Esophagus muscularis mucosa (tissue), 4 donors: ENCODE results near the gene FAM83B. TPM values are rescaled to one million over a fixed set of nuclear protein-coding genes. Genes with fewer than 3 reads are reported as not detected.

Experiments used
- DNase-seq: peaks from one replicate; pipeline ENCODE4 v3.0.0-alpha.2; 2017; ENCODE audit errors: extremely low spot score
- H3K27ac ChIP-seq, 4 donors: fragments of 200-600 bp; sonication (generic); replicated peaks in 1 of 4; 1 replicate in 3 of 4; 2 replicates in 1 of 4; pipeline ENCODE4 v1.5.1; 2016 to 2019; ENCODE audit warnings: mild to moderate bottlenecking in 1 of 4
- H3K27me3 ChIP-seq, 4 donors: fragments of 200-600 bp; sonication (generic); one replicate each; pipeline versions ENCODE4 v1.5.1 to v1.6.0; 2016 to 2019
- H3K36me3 ChIP-seq, 4 donors: fragments of 200-600 bp; sonication (generic); one replicate each; pipeline ENCODE4 v1.5.1; 2016 to 2019
- H3K4me1 ChIP-seq, 4 donors: fragments of 200-600 bp; sonication (generic); one replicate each; pipeline ENCODE4 v1.5.1; 2016 to 2019
- H3K4me3 ChIP-seq, 4 donors: fragments of 200-600 bp; sonication (generic); 1 replicate in 2 of 4; 2 replicates in 2 of 4; pipeline ENCODE4 v1.5.1; 2016 to 2019; ENCODE audit warnings: mild to moderate bottlenecking in 4 of 4, moderate library complexity in 1 of 4
- H3K9me3 ChIP-seq, 4 donors: fragments of 200-600 bp; sonication (generic); 1 replicate in 3 of 4; 2 replicates in 1 of 4; pipeline ENCODE4 v1.5.1; 2016 to 2019
- CTCF ChIP-seq, 3 experiments: fragments of 200-600 bp in 2 of 3; fragments of 450-650 bp in 1 of 3; sonication (generic) in 2 of 3; IDR thresholded peaks; one replicate each; pipeline ENCODE4 v1.5.1; 2017 to 2019; ENCODE audit warnings: antibody characterized with exemption in 3 of 3, mild to moderate bottlenecking in 2 of 3, moderate library complexity in 1 of 3
- EP300 ChIP-seq: sonication (generic); formaldehyde crosslinking; IDR thresholded peaks from one replicate; pipeline ENCODE4 v1.6.1; 2017; ENCODE audit warnings: antibody characterized with exemption
- POLR2A ChIP-seq: fragments of 450-650 bp; IDR thresholded peaks from one replicate; pipeline ENCODE4 v1.6.1; 2017; ENCODE audit warnings: antibody characterized with exemption, moderate library complexity, mild to moderate bottlenecking, low read depth
- POLR2AphosphoS5 ChIP-seq, 2 donors: sonication (generic); formaldehyde crosslinking; IDR thresholded peaks; one replicate each; pipeline ENCODE4 v1.6.1; 2017; ENCODE audit warnings: antibody characterized with exemption in 2 of 2
- WGBS: methylation state at CpG from one replicate; pipeline ENCODE4 v1.1.5; 2018; 5-methylcytosine and 5-hydroxymethylcytosine counted together
- intact Hi-C: fragments of 100-400 bp; cut with DNase I; formaldehyde crosslinking; loops from one replicate; pipeline ENCODE4 v1.15.1; 2023
- total RNA-seq, 4 donors: library from RNA; depleted of rRNA; stranded (reverse); fragments of >200 nt; gene quantifications; one replicate each; pipeline versions ENCODE4 v1.1.0 to v1.2.1, GENCODE V29; 2016

Gene FAM83B
- total RNA-seq, 4 donors from 2014 or later = 0.11 TPM; not detected in 3

DNA sequence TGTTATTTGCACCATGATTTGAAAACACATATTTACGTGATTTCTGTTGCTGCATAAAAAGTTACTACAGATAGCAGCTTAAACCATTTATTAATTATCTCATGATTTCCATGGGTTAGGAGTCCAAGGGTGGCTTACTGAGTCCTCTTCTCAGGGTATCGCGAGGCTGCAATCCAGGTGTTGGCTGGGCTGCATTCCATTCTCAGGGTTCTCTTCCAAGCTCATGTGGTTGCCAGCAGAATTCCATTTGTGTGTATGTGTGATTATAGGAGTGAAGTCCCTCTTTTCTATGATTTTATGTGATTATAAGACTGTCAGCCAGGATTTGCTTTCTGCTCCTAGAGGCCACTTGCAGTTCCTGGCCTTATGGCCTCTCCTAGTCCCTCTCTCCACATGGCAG lies 135.1 kb downstream of the FAM83B start:
- Histone ChIP-seq H3K36me3 (no peaks in the 10 kb centered on the region), H3K27me3 (no peaks in the 10 kb centered on the region), H3K9me3 (peaks cover 0 to 13% (median 4%) of the 10 kb centered on the region in 4 donors), H3K27ac (no peak overlapping the region), H3K4me1 (no peaks in the 10 kb centered on the region), H3K4me3 (no peak overlapping the region)
- intact Hi-C loops = no loop called here
- TF ChIP-seq CTCF (IDR thresholded peaks at IDR 0.05) (no peak), POLR2AphosphoS5 (IDR thresholded peaks at IDR 0.05) (no peak), POLR2A (no peak), EP300 (no peak)
- no peak for DNase-seq
- 86% methylated on average over 3 of the region's 3 CpGs for WGBS

DNA sequence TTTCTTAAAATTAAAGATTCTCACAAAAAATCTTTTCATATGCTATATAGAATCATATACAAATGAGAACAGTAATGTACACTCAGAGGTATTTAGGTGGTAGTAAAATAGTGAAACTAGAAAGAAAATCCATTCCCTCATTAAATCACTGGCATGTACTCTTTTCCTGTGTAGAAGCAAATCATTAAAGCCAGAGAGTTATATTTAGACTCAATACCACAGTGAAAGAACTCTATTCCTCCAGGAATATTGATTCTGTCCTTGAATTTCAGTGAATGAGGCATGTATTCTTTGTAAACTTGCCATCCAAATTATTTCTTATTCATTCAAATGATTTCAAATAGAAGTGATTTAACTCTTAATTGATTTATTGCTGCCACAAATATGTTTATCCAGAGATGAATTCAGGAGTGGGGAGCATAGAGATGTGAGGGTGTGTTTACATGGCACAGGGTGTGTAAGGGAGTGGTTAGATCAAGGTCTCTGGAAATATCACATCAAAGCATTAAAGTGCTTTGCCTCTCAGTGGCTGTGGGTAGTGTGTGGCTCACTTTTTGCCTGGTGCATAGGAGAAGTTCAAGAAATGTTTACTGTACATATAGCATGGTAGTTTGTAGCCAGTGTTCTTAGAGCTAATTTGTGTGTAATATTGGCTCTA lies 141.2 kb downstream of the FAM83B start:
- Histone ChIP-seq H3K4me1 (no peaks in the 10 kb centered on the region), H3K9me3 (peaks cover 0 to 13% (median 4%) of the 10 kb centered on the region in 4 donors), H3K36me3 (no peaks in the 10 kb centered on the region), H3K27ac (no peak overlapping the region), H3K27me3 (no peaks in the 10 kb centered on the region), H3K4me3 (no peak overlapping the region)
- intact Hi-C loops = no loop called here
- no peak for DNase-seq
- TF ChIP-seq CTCF (IDR thresholded peaks at IDR 0.05) = no peak
- no peak for TF ChIP-seq EP300
- TF ChIP-seq POLR2A = no peak
- no peak for TF ChIP-seq POLR2AphosphoS5 (IDR thresholded peaks at IDR 0.05)

DNA sequence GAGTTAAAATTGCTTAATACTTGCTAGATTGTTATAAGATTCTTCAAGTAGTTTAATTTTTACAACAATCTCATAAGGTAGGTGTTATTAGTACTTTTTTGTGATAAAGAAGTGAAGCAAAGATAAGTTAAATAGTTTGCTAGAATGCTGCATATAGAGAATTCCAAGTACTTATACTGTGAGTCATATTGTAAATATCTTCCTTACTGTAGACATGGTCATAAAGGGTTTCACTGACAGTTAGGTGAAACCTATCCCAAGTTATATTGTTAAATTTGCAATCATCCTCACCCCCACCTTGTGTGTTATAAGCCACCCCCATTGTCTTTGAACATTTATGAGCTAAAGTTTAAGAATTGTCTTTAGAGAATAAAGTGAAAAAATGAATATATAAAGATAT lies 142.0 kb downstream of the FAM83B start:
- TF ChIP-seq POLR2A = no peak
- no peak for TF ChIP-seq POLR2AphosphoS5 (IDR thresholded peaks at IDR 0.05)
- no peak for TF ChIP-seq CTCF (IDR thresholded peaks at IDR 0.05)
- no peak for TF ChIP-seq EP300
- H3K36me3 ChIP-seq = no peaks in the 10 kb centered on the region
- intact Hi-C loops = no loop called here
- no peak overlapping the region for H3K27ac ChIP-seq
- DNase-seq = no peak
- peaks cover 0 to 13% (median 6%) of the 10 kb centered on the region in 4 donors for H3K9me3 ChIP-seq
- no peaks in the 10 kb centered on the region for H3K27me3 ChIP-seq
- H3K4me1 ChIP-seq = no peaks in the 10 kb centered on the region
- no peak overlapping the region for H3K4me3 ChIP-seq

- peaks cover 0 to 10% (median 6%) of the 10 kb centered on the region in 4 donors for H3K9me3 ChIP-seq
- H3K4me1 ChIP-seq = no peaks in the 10 kb centered on the region
- intact Hi-C loops = no loop called here
- TF ChIP-seq POLR2AphosphoS5 (IDR thresholded peaks at IDR 0.05) (no peak), CTCF (IDR thresholded peaks at IDR 0.05) (no peak), POLR2A (no peak), EP300 (no peak)
- no peak for DNase-seq
- no peaks in the 10 kb centered on the region for H3K36me3 ChIP-seq
- WGBS = 40% methylated on average over 3 of the region's 3 CpGs
- H3K27me3 ChIP-seq = no peaks in the 10 kb centered on the region
- no peak overlapping the region for H3K27ac ChIP-seq
- H3K4me3 ChIP-seq = no peak overlapping the region
Observed at GRCh38 chr6:54990001-54990400, 143.4 kb downstream of the FAM83B start.
